HepG2 (cell line): Measurements from ENCODE around the gene THADA. TPM values are rescaled to one million over a fixed set of nuclear protein-coding genes. Genes with fewer than 3 reads are reported as not detected.

Source experiments
- ARNTL ChIP-seq: sonication (generic); formaldehyde crosslinking; IDR thresholded peaks from 2 replicates; pipeline ENCODE4 v1.4.0; 2020; ENCODE audit warnings: mild to moderate bottlenecking, missing genetic modification reagents
- GLMP ChIP-seq: sonication (generic); formaldehyde crosslinking; IDR thresholded peaks from 2 replicates; pipeline ENCODE4 v1.9.0; 2021; ENCODE audit warnings: missing genetic modification reagents, mild to moderate bottlenecking, borderline replicate concordance
- KLF11 ChIP-seq: IDR thresholded peaks from 2 replicates; pipeline ENCODE4 v1.6.1; 2016; ENCODE audit warnings: missing compliant biosample characterization
- MEF2D ChIP-seq: sonication (generic); formaldehyde crosslinking; IDR thresholded peaks from 2 replicates; pipeline ENCODE4 v1.5.1; 2020; ENCODE audit warnings: mild to moderate bottlenecking, missing genetic modification reagents
- MEIS1 ChIP-seq: sonication (generic); formaldehyde crosslinking; IDR thresholded peaks from 2 replicates; pipeline ENCODE4 v1.9.0; 2021; ENCODE audit warnings: mild to moderate bottlenecking, missing genetic modification reagents, moderate library complexity, borderline replicate concordance
- NR2F6 ChIP-seq, 2 experiments: IDR thresholded peaks; 2 replicates each; pipeline ENCODE4 v1.6.1; 2016; ENCODE audit warnings: antibody characterized with exemption in 1 of 2, mild to moderate bottlenecking in 1 of 2
- PPARG ChIP-seq: conservative IDR thresholded peaks from 2 replicates; pipeline ENCODE4 v1.6.1; 2016; ENCODE audit warnings: missing biosample characterization, missing genetic modification reagents
- SMAD1 ChIP-seq: sonication (generic); formaldehyde crosslinking; IDR thresholded peaks from 2 replicates; pipeline ENCODE4 v1.4.0; 2020; ENCODE audit warnings: missing genetic modification reagents, low read depth, mild to moderate bottlenecking, borderline replicate concordance
- TSC22D2 ChIP-seq: sonication (generic); formaldehyde crosslinking; IDR thresholded peaks from 2 replicates; pipeline ENCODE4 v1.5.1; 2020; ENCODE audit warnings: missing genetic modification reagents, mild to moderate bottlenecking, borderline replicate concordance
- ZFP82 ChIP-seq: sonication (generic); formaldehyde crosslinking; IDR thresholded peaks from 2 replicates; pipeline ENCODE4 v1.5.1; 2020; ENCODE audit warnings: mild to moderate bottlenecking, missing genetic modification reagents, borderline replicate concordance
- ZMYM2 ChIP-seq: sonication (generic); formaldehyde crosslinking; IDR thresholded peaks from 2 replicates; pipeline ENCODE4 v1.8.0; 2022; ENCODE audit warnings: mild to moderate bottlenecking, missing genetic modification reagents
- ZNF121 ChIP-seq: sonication (generic); formaldehyde crosslinking; IDR thresholded peaks from 2 replicates; pipeline ENCODE4 v1.5.0; 2020; ENCODE audit warnings: mild to moderate bottlenecking, missing genetic modification reagents
- ZNF20 ChIP-seq: sonication (generic); formaldehyde crosslinking; IDR thresholded peaks from 2 replicates; pipeline ENCODE4 v1.4.0; 2020; ENCODE audit warnings: mild to moderate bottlenecking, moderate library complexity, missing genetic modification reagents
- ZNF280D ChIP-seq: sonication (generic); formaldehyde crosslinking; IDR thresholded peaks from 2 replicates; pipeline ENCODE4 v1.5.1; 2020; ENCODE audit warnings: mild to moderate bottlenecking, missing genetic modification reagents
- ZNF414 ChIP-seq: sonication (generic); formaldehyde crosslinking; IDR thresholded peaks from 2 replicates; pipeline ENCODE4 v1.5.0; 2020; ENCODE audit warnings: missing genetic modification reagents
- ZNF558 ChIP-seq: sonication (generic); formaldehyde crosslinking; IDR thresholded peaks from 2 replicates; pipeline ENCODE4 v1.9.0; 2022; ENCODE audit warnings: mild to moderate bottlenecking, missing genetic modification reagents, borderline replicate concordance
- ZNF609 ChIP-seq: sonication (generic); formaldehyde crosslinking; IDR thresholded peaks from 2 replicates; pipeline ENCODE4 v1.4.0; 2020; ENCODE audit warnings: mild to moderate bottlenecking, missing genetic modification reagents, borderline replicate concordance
- ZNF766 ChIP-seq: sonication (generic); formaldehyde crosslinking; IDR thresholded peaks from 2 replicates; pipeline ENCODE4 v1.5.0; 2020; ENCODE audit warnings: missing genetic modification reagents, borderline replicate concordance
- ZSCAN25 ChIP-seq: sonication (generic); formaldehyde crosslinking; IDR thresholded peaks from 2 replicates; pipeline ENCODE4 v1.8.0; 2022; ENCODE audit warnings: mild to moderate bottlenecking, missing genetic modification reagents
- polyA plus RNA-seq, 8 experiments: library from polyadenylated mRNA; depleted of rRNA in 3 of 8; stranded (reverse) in 7 of 8; unstranded in 1 of 8; fragments of >200 nt; fragmentation: Illumina TruSeq in 4 of 8; extraction: Trizol in 4 of 8; gene quantifications; 2 replicates each; pipeline versions ENCODE4 v1.2.1 to v1.2.3, GENCODE V29; 2011 to 2016; ENCODE audit warnings: low read depth in 4 of 8, missing spikeins in 1 of 8, mixed read lengths in 1 of 8; ENCODE audit not compliant: insufficient read depth in 1 of 8
- total RNA-seq, 5 experiments: library from RNA; depleted of rRNA; stranded (reverse); fragments of >200 nt; fragmentation: Illumina TruSeq; extraction: Trizol; gene quantifications; 2 replicates each; pipeline ENCODE4 v1.2.3, GENCODE V29; 2016; ENCODE audit warnings: low read depth in 1 of 5

Gene THADA
- total and polyA plus RNA-seq, 2 of the 13 experiments (the other 11 are each of a cell fraction or from before 2014, with no cell fraction given), result 12.7 to 21.7 TPM

GRCh38 chr2:43462866-43463641, 132.8 kb downstream of the THADA start (continued):
- TF ChIP-seq ZNF121 (CRISPR knock-in tag) (no peak; the same call in 1 of the 2 replicates), ZNF766 (CRISPR knock-in tag) (no peak), GLMP (no peak), KLF11 (CRISPR knock-in tag) (no peak), ZFP82 (no peak), NR2F6 (IDR thresholded peaks at IDR 0.05) (peak; percentile 80), NR2F6 (CRISPR knock-in tag; IDR thresholded peaks at IDR 0.05) (peak; percentile 74; the same call in 1 of the 2 replicates), TSC22D2 (0 out of 2 replicates have a peak, but pooled peaks have one; percentile 41), ZMYM2 (CRISPR knock-in tag) (no peak), ZNF414 (CRISPR knock-in tag) (0 out of 2 replicates have a peak, but pooled peaks have one; percentile 48), ZSCAN25 (CRISPR knock-in tag) (peak; percentile 75), ARNTL (CRISPR knock-in tag) (no peak), ZNF558 (no peak), ZNF609 (CRISPR knock-in tag) (peak; percentile 94), ZNF280D (CRISPR knock-in tag) (no peak; the same call in 1 of the 2 replicates), SMAD1 (CRISPR knock-in tag) (no peak), MEF2D (peak; percentile 78; the same call in 1 of the 2 replicates), MEIS1 (CRISPR knock-in tag) (peak; percentile 92; the same call in 1 of the 2 replicates), ZNF20 (CRISPR knock-in tag) (no peak), PPARG (CRISPR knock-in tag) (peak; percentile 83; the same call in 1 of the 2 replicates)
